ENCODE measurements around the gene CEMP1. TPM values are rescaled to one million over a fixed set of nuclear protein-coding genes. Genes with fewer than 3 reads are reported as not detected.

Gene CEMP1
- total RNA-seq, 4 donors from 2014 or later, result 3.6 to 7.8 (median 3.6) TPM

GRCh38 chr16:2482708-2483534 lies 48.3 kb downstream of the CEMP1 start:
- no peak for TF ChIP-seq CTCF (IDR thresholded peaks at IDR 0.05)
- TF ChIP-seq POLR2A (IDR thresholded peaks at IDR 0.05), result no peak
- Histone ChIP-seq H3K9me3 (no peaks in the 10 kb centered on the region), H3K4me1 (peaks cover 38 to 73% of the 10 kb centered on the region in 2 donors), H3K27me3 (no peaks in the 10 kb centered on the region), H3K27ac (peak overlapping the region; percentile 22 to 61 (median 45)), H3K4me3 (replicated peaks in 1 of 3) (no peak overlapping the region), H3K36me3 (no peaks in the 10 kb centered on the region)
- peak; percentile 51 to 59 for DNase-seq
- WGBS, 2 donors, result 34 to 53% methylated on average over 32 of the region's 32 CpGs
- intact Hi-C loops (cut with DNase I), result no loop called here

- Histone ChIP-seq H3K27ac (peak overlapping the region in 2 of 3 donors; percentile 61 to 73), H3K4me3 (replicated peaks in 1 of 3) (no peak overlapping the region)
Measured at GRCh38 chr16:2482249-2482648, 49.0 kb downstream of the CEMP1 start.

GRCh38 chr16:2481676-2482075 lies 49.5 kb downstream of the CEMP1 start:
- intact Hi-C loops (cut with DNase I), result no loop called here
- WGBS, 2 donors, result 81 to 92% methylated on average over 7 of the region's 7 CpGs
- Histone ChIP-seq H3K36me3 (no peaks in the 10 kb centered on the region), H3K4me1 (peaks cover 31 to 71% of the 10 kb centered on the region in 2 donors), H3K27ac (peak overlapping the region; percentile 53 to 78 (median 73)), H3K4me3 (replicated peaks in 1 of 3) (no peak overlapping the region), H3K9me3 (no peaks in the 10 kb centered on the region), H3K27me3 (no peaks in the 10 kb centered on the region)
- TF ChIP-seq CTCF (IDR thresholded peaks at IDR 0.05), result no peak
- TF ChIP-seq POLR2A (IDR thresholded peaks at IDR 0.05), result no peak
- DNase-seq, result no peak

More at GRCh38 chr16:2482249-2482648, 49.0 kb downstream of the CEMP1 start:
- H3K4me1 ChIP-seq, result peaks cover 35 to 73% of the 10 kb centered on the region in 2 donors
- TF ChIP-seq POLR2A (IDR thresholded peaks at IDR 0.05) (no peak), CTCF (IDR thresholded peaks at IDR 0.05) (no peak)
- no peaks in the 10 kb centered on the region for H3K36me3 ChIP-seq
- no peaks in the 10 kb centered on the region for H3K27me3 ChIP-seq
- intact Hi-C loops (cut with DNase I), result no loop called here
- no peak for DNase-seq
- 82 to 85% methylated on average over 13 of the region's 13 CpGs for WGBS, 2 donors
- no peaks in the 10 kb centered on the region for H3K9me3 ChIP-seq

- Histone ChIP-seq H3K27ac (peak overlapping the region; percentile 63 to 78 (median 73)), H3K27me3 (no peaks in the 10 kb centered on the region), H3K4me3 (replicated peaks in 1 of 3) (no peak overlapping the region), H3K36me3 (no peaks in the 10 kb centered on the region), H3K4me1 (peaks cover 35 to 72% of the 10 kb centered on the region in 2 donors), H3K9me3 (no peaks in the 10 kb centered on the region)
- TF ChIP-seq POLR2A (IDR thresholded peaks at IDR 0.05) (peak in 1 of 2 donors; percentile 40), CTCF (IDR thresholded peaks at IDR 0.05) (no peak)
- 61 to 71% methylated on average over 6 to 12 of the region's 12 CpGs for WGBS, 2 donors
- intact Hi-C loops (cut with DNase I), result no loop called here
- DNase-seq, result peak; percentile 92 to 96
Measured at GRCh38 chr16:2480948-2481347, 50.3 kb downstream of the CEMP1 start.

MicroRNAs within 50 kb of the gene (microRNA counts, 767-probe panel; counts per million panel counts)
- 0 counts per million in 2 donors for microRNA hsa-miR-3178

Small RNAs within 50 kb of the gene (microRNA-seq; reads per million reads assigned to microRNA genes)
- not detected for gene MIR3178

Small RNAs within 50 kb of the gene (small RNA-seq; reads per million reads assigned to genes)
- not detected for gene AC093525.1
- not detected for gene MIR3178

Other genes with a start within 250 kb of the CEMP1 start
- gene ABCA3, start 190.7 kb downstream of the CEMP1 start, total RNA-seq, result 10 to 100 TPM; 36.5 to 66.7 (median 60.4) TPM
- 1 to 10 TPM; 1.2 to 2.5 (median 1.8) TPM for gene CCNF, start 102.0 kb downstream of the CEMP1 start, total RNA-seq
- under 1 TPM in 2 of 4 donors, not detected in 2; 0.83 to 0.96 TPM for gene TEDC2, start 71.3 kb downstream of the CEMP1 start, total RNA-seq
- under 1 TPM in 3 of 4 donors, not detected in 1; 0.13 to 0.63 (median 0.56) TPM for gene NTN3, start 60.1 kb downstream of the CEMP1 start, total RNA-seq
- gene TBC1D24, start 56.3 kb downstream of the CEMP1 start, total RNA-seq, result 10 to 100 TPM; 15.9 to 32.3 (median 21.8) TPM
- gene ATP6V0C, start 17.5 kb downstream of the CEMP1 start, total RNA-seq, result 10 to 100 TPM; 33.1 to 62.1 (median 36.3) TPM
- 10 to 100 TPM; 32.6 to 43.5 (median 37.9) TPM for gene AMDHD2, start 11.0 kb downstream of the CEMP1 start, total RNA-seq
- 10 to 100 TPM; 33.3 to 89.0 (median 39.5) TPM for gene PDPK1, start 6.6 kb upstream of the CEMP1 start, total RNA-seq
- gene KCTD5, start 151.1 kb upstream of the CEMP1 start, total RNA-seq, result 10 to 100 TPM in 3 of 4 donors, 1 to 10 TPM in 1; 8.6 to 23.3 (median 15.1) TPM
- 1 to 10 TPM in 3 of 4 donors, not detected in 1; 1.1 to 1.5 (median 1.1) TPM for gene PRSS27, start 188.8 kb upstream of the CEMP1 start, total RNA-seq
- 100 to 1,000 TPM; 262 to 378 (median 312) TPM for gene SRRM2, start 221.2 kb upstream of the CEMP1 start, total RNA-seq
- gene ELOB, start 245.9 kb upstream of the CEMP1 start, total RNA-seq, result 100 to 1,000 TPM; 373 to 786 (median 647) TPM

Data from thyroid gland (tissue), 4 donors.